Testis (tissue), 3 donors: ENCODE results near the gene PMEL. TPM values are rescaled to one million over a fixed set of nuclear protein-coding genes. Genes with fewer than 3 reads are reported as not detected.

Experiments used
- DNase-seq: peaks from one replicate; pipeline ENCODE4 v3.0.0-alpha.2; 2019
- H3K27ac ChIP-seq, 2 donors: fragments of 200-600 bp; sonication (generic); one replicate each; pipeline ENCODE4 v1.5.1; 2019
- H3K27me3 ChIP-seq: fragments of 200-600 bp; sonication (generic); one replicate; pipeline ENCODE4 v1.5.1; 2019
- H3K36me3 ChIP-seq: fragments of 200-600 bp; sonication (generic); one replicate; pipeline ENCODE4 v1.5.1; 2017; ENCODE audit warnings: low read depth; ENCODE audit errors: missing control alignments
- H3K4me1 ChIP-seq: fragments of 200-600 bp; sonication (generic); one replicate; pipeline ENCODE4 v1.5.1; 2019
- H3K4me3 ChIP-seq, 2 donors: fragments of 200-600 bp; sonication (generic); one replicate each; pipeline ENCODE4 v1.5.1; 2017 to 2019
- H3K9me3 ChIP-seq: fragments of 200-600 bp; sonication (generic); one replicate; pipeline ENCODE4 v1.5.1; 2017
- CTCF ChIP-seq, 3 experiments: fragments of 450-650 bp in 2 of 3; fragments of 200-600 bp in 1 of 3; sonication (generic) in 1 of 3; IDR thresholded peaks; one replicate each; pipeline ENCODE4 v1.5.1; 2016 to 2019; ENCODE audit warnings: antibody characterized with exemption in 3 of 3, mild to moderate bottlenecking in 2 of 3, moderate library complexity in 1 of 3
- POLR2A ChIP-seq: fragments of 450-650 bp; IDR thresholded peaks from one replicate; pipeline ENCODE4 v1.6.1; 2017; ENCODE audit warnings: antibody characterized with exemption, mild to moderate bottlenecking, moderate library complexity
- WGBS, 2 donors: methylation state at CpG; one replicate each; pipeline ENCODE4 v1.1.5; 2018; 5-methylcytosine and 5-hydroxymethylcytosine counted together
- intact Hi-C: fragments of 100-400 bp; cut with DNase I; formaldehyde crosslinking; loops from one replicate; pipeline ENCODE4 v1.15.1; 2023; ENCODE audit warnings: low total_unique reads
- polyA plus RNA-seq: library from polyadenylated mRNA; stranded (reverse); fragments of 350-450 nt; fragmentation: Illumina TruSeq; extraction: RNeasy Lipid Tissue Mini Kit (QIAGEN cat#74804); gene quantifications from one replicate; pipeline ENCODE4 v1.2.3, GENCODE V29; 2014; ENCODE audit warnings: low read depth, low replicate concordance; ENCODE audit not compliant: insufficient read depth
- total RNA-seq, 2 donors: library from RNA; depleted of rRNA; stranded (reverse); fragments of >200 nt; gene quantifications; one replicate each; pipeline ENCODE4 v1.2.3, GENCODE V29; 2016

Gene PMEL
- total and polyA plus RNA-seq, 3 donors from 2014 or later: 8.2 to 11.1 (median 8.9) TPM

GRCh38 chr12:55933799-55934742 is 31.8 kb downstream of the PMEL start:
- WGBS, 2 donors: 88 to 96% methylated on average over 1 of the region's 1 CpG
- H3K36me3 ChIP-seq: no peaks in the 10 kb centered on the region
- no peak for TF ChIP-seq CTCF (IDR thresholded peaks at IDR 0.05)
- no peak for TF ChIP-seq POLR2A
- peaks cover 12% of the 10 kb centered on the region for H3K4me1 ChIP-seq
- no peak for DNase-seq
- H3K9me3 ChIP-seq: no peaks in the 10 kb centered on the region
- intact Hi-C loops: loop anchor here (10.0 kb wide), 1 partner anchor 189 kb away; the partner anchor contains the start of gene GDF11
- no peak overlapping the region for H3K4me3 ChIP-seq
- no peak overlapping the region for H3K27ac ChIP-seq
- H3K27me3 ChIP-seq: no peaks in the 10 kb centered on the region

- Histone ChIP-seq H3K27ac (no peak overlapping the region), H3K4me3 (no peak overlapping the region)
- WGBS, 2 donors: 76 to 80% methylated on average over 7 of the region's 7 CpGs
Measured at GRCh38 chr12:55933169-55933798, 32.6 kb downstream of the PMEL start.

GRCh38 chr12:55932551-55932910 is 33.3 kb downstream of the PMEL start:
- intact Hi-C loops: loop anchor here (10.0 kb wide), 1 partner anchor 188 kb away; the partner anchor contains the start of gene GDF11
- no peaks in the 10 kb centered on the region for H3K36me3 ChIP-seq
- TF ChIP-seq POLR2A: no peak
- no peak for TF ChIP-seq CTCF (IDR thresholded peaks at IDR 0.05)
- H3K9me3 ChIP-seq: no peaks in the 10 kb centered on the region
- DNase-seq: no peak
- 11 to 19% methylated on average over 4 of the region's 4 CpGs for WGBS, 2 donors
- peaks cover 17% of the 10 kb centered on the region for H3K4me1 ChIP-seq
- peak overlapping the region; percentile 69 to 72 for H3K4me3 ChIP-seq
- no peaks in the 10 kb centered on the region for H3K27me3 ChIP-seq
- H3K27ac ChIP-seq: peak overlapping the region in 1 of 2 donors; percentile 45

More at GRCh38 chr12:55933169-55933798, 32.6 kb downstream of the PMEL start:
- H3K9me3 ChIP-seq: no peaks in the 10 kb centered on the region
- DNase-seq: no peak
- H3K27me3 ChIP-seq: no peaks in the 10 kb centered on the region
- TF ChIP-seq POLR2A: no peak
- no peak for TF ChIP-seq CTCF (IDR thresholded peaks at IDR 0.05)
- no peaks in the 10 kb centered on the region for H3K36me3 ChIP-seq
- H3K4me1 ChIP-seq: peaks cover 17% of the 10 kb centered on the region
- intact Hi-C loops: loop anchor here (10.0 kb wide), 1 partner anchor 188 kb away; the partner anchor contains the start of gene GDF11

GRCh38 chr12:55931780-55932550 is 33.9 kb downstream of the PMEL start:
- intact Hi-C loops: loop anchor here (10.0 kb wide), 1 partner anchor 187 kb away; the partner anchor contains the start of gene GDF11
- 1 to 2% methylated on average over 18 to 58 of the region's 60 CpGs for WGBS, 2 donors
- Histone ChIP-seq H3K36me3 (no peaks in the 10 kb centered on the region), H3K4me1 (peaks cover 17% of the 10 kb centered on the region), H3K27ac (peak overlapping the region; percentile 46 to 66), H3K4me3 (peak overlapping the region; percentile 69 to 72), H3K27me3 (no peaks in the 10 kb centered on the region), H3K9me3 (no peaks in the 10 kb centered on the region)
- TF ChIP-seq POLR2A (no peak), CTCF (IDR thresholded peaks at IDR 0.05) (no peak)
- DNase-seq: peak; percentile 74
